ENCODE data around the gene BFSP2.
"Not testable (repeated sequence)": the region's sequence is repeated elsewhere in the genome, so short reads cannot be mapped to it uniquely, and the experiment has no call there.

The BFSP2 gene

GRCh38 chr3:133477487-133477886 lies 77.6 kb downstream of the BFSP2 start:
- no peak overlapping the region for H3K4me3 ChIP-seq (ENCODE audit: low read depth, low read length)

- no peak overlapping the region for H3K4me3 ChIP-seq (ENCODE audit: low read depth, low read length)
These were observed 78.8 kb downstream of the BFSP2 start for GRCh38 chr3:133478624-133479023.

- no peak overlapping the region for H3K4me3 ChIP-seq (ENCODE audit: low read depth, low read length)
These were observed 79.5 kb downstream of the BFSP2 start for GRCh38 chr3:133479401-133479800.

GRCh38 chr3:133479895-133480669 lies 80.2 kb downstream of the BFSP2 start:
- no peak overlapping the region for H3K4me3 ChIP-seq (ENCODE audit: low read depth, low read length)

GRCh38 chr3:133482474-133482873 lies 82.6 kb downstream of the BFSP2 start:
- H3K4me3 ChIP-seq (ENCODE audit: low read depth, low read length): not testable (repeated sequence)

- H3K4me3 ChIP-seq (ENCODE audit: low read depth, low read length): no peak overlapping the region
These were observed 86.8 kb downstream of the BFSP2 start for GRCh38 chr3:133486658-133487057.

- no peak overlapping the region for H3K4me3 ChIP-seq (ENCODE audit: low read depth, low read length)
These were observed 87.3 kb downstream of the BFSP2 start for GRCh38 chr3:133487204-133487603.

- no peak overlapping the region for H3K4me3 ChIP-seq (ENCODE audit: low read depth, low read length)
These were observed 88.2 kb downstream of the BFSP2 start for GRCh38 chr3:133487920-133488540.

GRCh38 chr3:133488785-133489367 lies 89.0 kb downstream of the BFSP2 start:
- H3K4me3 ChIP-seq (ENCODE audit: low read depth, low read length): no peak overlapping the region

GRCh38 chr3:133489466-133490085 lies 89.7 kb downstream of the BFSP2 start:
- no peak overlapping the region for H3K4me3 ChIP-seq (ENCODE audit: low read depth, low read length)

GRCh38 chr3:133490468-133491351 lies 90.9 kb downstream of the BFSP2 start:
- no peak overlapping the region for H3K4me3 ChIP-seq (ENCODE audit: low read depth, low read length)

- H3K4me3 ChIP-seq (ENCODE audit: low read depth, low read length): no peak overlapping the region
These were observed 91.7 kb downstream of the BFSP2 start for GRCh38 chr3:133491481-133492059.

GRCh38 chr3:133492159-133492741 lies 92.4 kb downstream of the BFSP2 start:
- H3K4me3 ChIP-seq (ENCODE audit: low read depth, low read length): no peak overlapping the region

- H3K4me3 ChIP-seq (ENCODE audit: low read depth, low read length): no peak overlapping the region
These were observed 94.6 kb downstream of the BFSP2 start for GRCh38 chr3:133494469-133494868.

- H3K4me3 ChIP-seq (ENCODE audit: low read depth, low read length): not testable (repeated sequence)
These were observed 102.7 kb downstream of the BFSP2 start for GRCh38 chr3:133502542-133502941.

GRCh38 chr3:133503409-133503808 lies 103.6 kb downstream of the BFSP2 start:
- H3K4me3 ChIP-seq (ENCODE audit: low read depth, low read length): no peak overlapping the region

- H3K4me3 ChIP-seq (ENCODE audit: low read depth, low read length): no peak overlapping the region
These were observed 104.9 kb downstream of the BFSP2 start for GRCh38 chr3:133504736-133505135.

GRCh38 chr3:133505813-133506212 lies 106.0 kb downstream of the BFSP2 start:
- H3K4me3 ChIP-seq (ENCODE audit: low read depth, low read length): no peak overlapping the region

GRCh38 chr3:133506215-133506901 lies 106.5 kb downstream of the BFSP2 start:
- no peak overlapping the region for H3K4me3 ChIP-seq (ENCODE audit: low read depth, low read length)
